Activated CD8-positive, alpha-beta T cell treated with anti-CD3 and anti-CD28 coated beads for 36 hours (primary cell): ENCODE data around the gene CORO2A. TPM values are rescaled to one million over a fixed set of nuclear protein-coding genes. Genes with fewer than 3 reads are reported as not detected.
A peak's percentile ranks its signal among the peaks of the same experiment; 100 is the strongest.
"Not testable (repeated sequence)": the region's sequence is repeated elsewhere in the genome, so short reads cannot be mapped to it uniquely, and the experiment has no call there.

ENCODE experiments used
- ATAC-seq: fragments of 200-7000 bp; cut with Tn5 transposase; one replicate; pipeline ENCODE4 v1.10.0; 2021; ENCODE audit warnings: mild to moderate bottlenecking, moderate library complexity
- CTCF ChIA-PET: fragments of 350-600 bp; sonication (Branson Sonifier 250); formaldehyde crosslinking; loops from one replicate; lab custom pipeline; 2021; ENCODE audit warnings: antibody characterized with exemption; lab: Charles Lee
- POLR2A ChIA-PET: fragments of 350-600 bp; sonication (Branson Sonifier 250); formaldehyde crosslinking; loops from one replicate; lab custom pipeline; 2021; ENCODE audit warnings: antibody characterized with exemption; lab: Charles Lee
- DNase-seq: peaks from one replicate; pipeline ENCODE4 v3.0.0-alpha.2; 2020
- H3K27ac Mint-ChIP-seq: one replicate; pipeline ENCODE4 v1.8.0; 2021; ENCODE audit warnings: mild to moderate bottlenecking, mixed read lengths
- H3K27me3 Mint-ChIP-seq: one replicate; pipeline ENCODE4 v1.8.0; 2021; ENCODE audit warnings: mixed read lengths
- H3K36me3 Mint-ChIP-seq: one replicate; pipeline ENCODE4 v1.8.0; 2021; ENCODE audit warnings: low read depth, mixed read lengths
- H3K4me1 Mint-ChIP-seq: one replicate; pipeline ENCODE4 v1.8.0; 2021; ENCODE audit warnings: low read depth, mixed read lengths
- H3K4me3 Mint-ChIP-seq: one replicate; pipeline ENCODE4 v1.8.0; 2021; ENCODE audit warnings: mild to moderate bottlenecking, moderate library complexity, mixed read lengths
- H3K9me3 Mint-ChIP-seq: one replicate; pipeline ENCODE4 v1.8.0; 2021; ENCODE audit warnings: mixed read lengths
- CTCF ChIP-seq: fragments of 200-600 bp; IDR thresholded peaks from one replicate; pipeline ENCODE4 v1.8.0; 2022; ENCODE audit warnings: antibody characterized with exemption, mild to moderate bottlenecking
- intact Hi-C: fragments of 100-400 bp; cut with micrococcal nuclease; formaldehyde crosslinking; loops from one replicate; pipeline ENCODE4 v1.10.0; 2022
- total RNA-seq, 2 experiments: library from RNA; stranded (reverse); gene quantifications; one replicate each; pipeline ENCODE4 v1.2.3, GENCODE V29; 2021

The CORO2A gene
- total RNA-seq, 2 experiments from 2014 or later: 12.2 to 13.4 TPM

DNA sequence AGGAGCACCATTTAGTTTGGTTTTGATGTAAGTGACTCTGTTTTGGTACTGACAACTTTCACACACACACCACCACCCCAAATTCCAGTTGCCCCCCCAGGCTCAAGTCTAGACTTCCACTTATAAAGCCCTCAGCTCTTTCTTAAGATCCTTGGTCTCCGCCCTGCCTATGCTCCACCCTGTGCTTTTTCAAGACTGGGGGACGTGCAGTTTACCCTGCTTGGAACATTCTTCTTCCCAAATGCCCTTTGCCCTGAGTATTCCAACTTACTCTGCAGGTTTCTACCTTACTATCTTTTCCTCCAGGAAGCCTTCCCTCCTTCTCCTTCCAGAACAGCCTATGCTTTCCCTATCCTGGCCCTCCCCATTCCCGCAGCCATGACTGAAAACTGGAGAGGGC, 72.0 kb downstream of the CORO2A start:
- H3K36me3 Mint-ChIP-seq: peaks cover 18% of the 10 kb centered on the region
- TF ChIP-seq CTCF: no peak
- no peaks in the 10 kb centered on the region for H3K9me3 Mint-ChIP-seq
- POLR2A ChIA-PET: interaction anchor here (0.6 to 5.3 kb wide), 7 partner anchors 11 to 197 kb away, joined by 3 to 25 read pairs (median 3); partner anchors contain the start of gene CORO2A
- H3K27me3 Mint-ChIP-seq: no peaks in the 10 kb centered on the region
- DNase-seq: no peak
- CTCF ChIA-PET: interaction anchor here (0.8 to 3.8 kb wide), 7 partner anchors 8 to 136 kb away, joined by 3 to 17 read pairs (median 5); partner anchors contain the start of gene TBC1D2
- H3K27ac Mint-ChIP-seq: peak overlapping the region; percentile 80
- ATAC-seq: no peak
- intact Hi-C loops: no loop called here
- peak overlapping the region; percentile 80 for H3K4me3 Mint-ChIP-seq
- H3K4me1 Mint-ChIP-seq: peaks cover 36% of the 10 kb centered on the region

DNA sequence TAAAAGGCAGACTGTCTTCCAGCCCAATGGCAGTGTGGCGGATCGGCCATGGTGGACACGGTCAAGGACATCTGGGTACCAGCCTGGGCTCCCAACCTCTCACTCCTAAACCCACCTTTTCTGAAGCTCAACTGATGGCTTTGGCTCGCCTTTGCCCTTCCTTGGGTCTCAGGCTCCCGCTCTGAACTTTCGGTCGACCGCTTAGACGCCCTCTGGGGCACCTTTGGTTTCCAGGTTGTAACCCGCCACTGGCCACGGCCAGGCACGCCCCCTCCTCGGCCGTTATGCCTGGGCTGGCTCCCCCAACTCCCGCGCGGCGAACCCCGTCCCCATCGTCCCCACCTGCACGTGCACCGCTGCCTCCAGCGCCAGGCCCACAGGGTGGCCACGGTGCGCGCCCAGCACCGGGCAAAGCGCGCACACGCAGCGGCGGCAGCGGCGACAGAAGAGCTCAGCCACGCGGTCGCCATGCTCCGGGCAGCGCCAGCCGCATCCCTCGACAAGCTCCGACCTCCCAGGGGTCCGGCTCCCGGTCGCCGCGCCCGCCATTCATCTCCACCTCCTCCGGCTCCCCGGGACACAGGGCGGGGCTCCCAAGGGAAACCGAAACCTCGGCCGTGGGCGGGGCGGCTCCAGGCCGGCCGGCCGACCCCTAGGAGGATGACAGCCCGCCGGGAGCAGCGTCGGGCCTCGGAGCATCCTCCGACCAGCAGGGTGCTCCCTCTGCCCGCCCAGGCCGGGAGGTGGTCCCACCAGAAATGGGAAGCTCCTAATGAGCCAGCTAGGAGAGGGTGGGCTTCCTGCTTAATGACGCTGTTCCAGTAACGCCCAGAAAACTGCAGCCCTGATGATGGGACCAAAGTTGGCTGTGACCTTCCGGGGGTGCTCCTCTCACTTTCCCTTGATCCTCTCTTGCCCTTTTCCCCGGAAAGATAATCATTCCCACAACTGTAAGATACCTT, 73.5 kb downstream of the CORO2A start, which contains the start of gene TRIM14:
TSS of gene TRIM14 (minus strand) at position 583 of the 962 bp plus-strand sequence. CDS start at position 549, 34 bp downstream.
- Mint-ChIP-seq H3K9me3 (no peaks in the 10 kb centered on the region), H3K4me3 (peak within 1 kb of the TSS; percentile 80), H3K4me1 (peaks cover 38% of the 10 kb centered on the region), H3K27ac (peak within 1 kb of the TSS; percentile 94), H3K36me3 (peaks cover 16% of the 10 kb centered on the region), H3K27me3 (no peaks in the 10 kb centered on the region)
- ATAC-seq: peak; percentile 54
- POLR2A ChIA-PET: interaction anchor here (0.6 to 5.3 kb wide), 19 partner anchors 10 to 487 kb away, joined by 3 to 26 read pairs (median 6); partner anchors contain the start of genes CORO2A, TBC1D2 and TRMO
- CTCF ChIA-PET: interaction anchor here (0.6 to 3.8 kb wide), 26 partner anchors 10 to 195 kb away, joined by 3 to 22 read pairs (median 6); partner anchors contain the start of genes CORO2A and TBC1D2
- peak; percentile 72 for DNase-seq
- intact Hi-C loops: loop anchor here (5.0 kb wide), 1 partner anchor 73 kb away; the partner anchor contains the start of gene CORO2A
- TF ChIP-seq CTCF: no peak

DNA sequence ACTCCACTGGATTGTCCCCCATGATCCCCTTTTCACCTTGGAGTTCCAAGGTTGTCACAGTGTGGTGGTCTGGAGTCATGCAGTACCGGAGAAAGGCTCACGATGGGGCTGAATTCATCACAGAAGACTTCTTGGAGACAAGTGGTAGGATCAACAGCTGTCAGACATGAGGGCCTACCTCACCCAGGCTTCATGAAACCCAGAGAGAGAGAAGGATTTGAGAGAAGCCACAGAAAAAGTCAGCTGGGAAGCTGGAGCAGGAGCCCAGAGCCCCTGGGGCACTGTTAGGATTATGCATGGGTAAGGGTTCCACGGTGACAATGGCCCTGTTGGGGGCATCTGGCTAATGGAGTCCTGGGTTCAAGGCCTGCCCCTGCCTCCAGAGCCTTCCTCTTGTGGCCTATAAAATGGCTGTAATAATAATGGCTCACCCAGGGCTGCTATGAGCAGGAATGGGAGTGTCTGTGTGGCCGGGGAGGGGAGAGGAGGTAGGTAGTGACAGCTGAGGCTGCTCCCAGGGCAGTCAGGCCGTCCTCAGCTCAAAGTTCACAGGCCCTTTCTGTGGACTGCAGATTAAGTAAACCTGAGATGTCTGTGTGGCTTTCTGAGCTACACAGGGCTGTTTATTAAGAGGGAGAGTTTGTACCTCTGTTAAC, 74.3 kb downstream of the CORO2A start:
- ChIA-PET CTCF (interaction anchor here (0.6 to 3.8 kb wide), 23 partner anchors 9 to 194 kb away, joined by 3 to 22 read pairs (median 6); partner anchors contain the start of genes CORO2A and TBC1D2), POLR2A (interaction anchor here (0.9 to 5.3 kb wide), 13 partner anchors 9 to 486 kb away, joined by 3 to 26 read pairs (median 6); partner anchors contain the start of genes CORO2A, TBC1D2 and TRMO)
- ATAC-seq (peak; percentile 81), DNase-seq (peak; percentile 75)
- Mint-ChIP-seq H3K36me3 (peaks cover 16% of the 10 kb centered on the region), H3K4me3 (peak overlapping the region; percentile 80), H3K27ac (peak overlapping the region; percentile 94), H3K4me1 (peaks cover 40% of the 10 kb centered on the region), H3K27me3 (no peaks in the 10 kb centered on the region), H3K9me3 (no peaks in the 10 kb centered on the region)
- intact Hi-C loops: loop anchor here (5.0 kb wide), 1 partner anchor 74 kb away; the partner anchor contains the start of gene CORO2A
- TF ChIP-seq CTCF: peak; percentile 76

- intact Hi-C loops: loop anchor here (5.0 kb wide), 1 partner anchor 75 kb away; the partner anchor contains the start of gene CORO2A
- DNase-seq, H3K27me3 Mint-ChIP-seq, H3K9me3 Mint-ChIP-seq, H3K27ac Mint-ChIP-seq, H3K4me3 Mint-ChIP-seq, ATAC-seq: not testable (repeated sequence)
- H3K4me1 Mint-ChIP-seq: peaks cover 43% of the 10 kb centered on the region
- CTCF ChIA-PET: interaction anchor here (2.3 to 3.0 kb wide), 5 partner anchors 8 to 147 kb away, joined by 8 to 22 read pairs (median 13); partner anchors contain the start of gene CORO2A
- peaks cover 18% of the 10 kb centered on the region for H3K36me3 Mint-ChIP-seq
- POLR2A ChIA-PET: interaction anchor here (0.6 to 5.3 kb wide), 5 partner anchors 8 to 199 kb away, joined by 3 to 26 read pairs (median 7); partner anchors contain the start of gene CORO2A
These were observed 75.3 kb downstream of the CORO2A start for GRCh38 chr9:98117097-98117496.
